Measurements from ENCODE around the gene STPG4. TPM values are rescaled to one million over a fixed set of nuclear protein-coding genes. Genes with fewer than 3 reads are reported as not detected.

STPG4 gene
- total RNA-seq, 1 experiment from 2014 or later: 8.7 TPM

GRCh38 chr2:47098953-47099352, 56.2 kb downstream of the STPG4 start:
- H2AFZ ChIP-seq: no peak overlapping the region
- H3K9me3 ChIP-seq (ENCODE audit: insufficient read depth, low read depth): no peaks in the 10 kb centered on the region
- H3F3A ChIP-seq (ENCODE audit: insufficient read depth, low read depth): no peaks in the 10 kb centered on the region
- H3K4me3 ChIP-seq: no peak overlapping the region
- no peaks in the 10 kb centered on the region for H3K4me1 ChIP-seq (replicated peaks; ENCODE audit: insufficient read depth)
- no peak overlapping the region for H3K4me2 ChIP-seq
- CTCF ChIA-PET: interaction anchor here (0.6 kb wide), 1 partner anchor 8 kb away, joined by 4 read pairs; no protein-coding TSS in a partner anchor
- POLR2A ChIA-PET (ENCODE audit: unreplicated experiment): no interaction called here
- no peaks in the 10 kb centered on the region for H4K20me1 ChIP-seq (ENCODE audit: insufficient read depth)
- no peaks in the 10 kb centered on the region for H3K27me3 ChIP-seq (ENCODE audit: insufficient read depth, low read depth)
- no peaks in the 10 kb centered on the region for H3K79me2 ChIP-seq (ENCODE audit: low read depth)
- intact Hi-C loops (cut with micrococcal nuclease; ENCODE audit: unreplicated experiment): no loop called here
- no peak for DNase-seq
- H3K9me2 ChIP-seq (ENCODE audit: insufficient read depth): no peaks in the 10 kb centered on the region
- BruUV-seq (replicated peaks): no TSS peak
- no peak for TF ChIP-seq CTCF (conservative IDR thresholded peaks at IDR 0.05)
- TF ChIP-seq EZH2 (IDR thresholded peaks at IDR 0.05; ENCODE audit: low read depth): no peak
- no peak overlapping the region for H3K27ac ChIP-seq
- H3K36me3 ChIP-seq (ENCODE audit: low read depth): no peaks in the 10 kb centered on the region

DNA sequence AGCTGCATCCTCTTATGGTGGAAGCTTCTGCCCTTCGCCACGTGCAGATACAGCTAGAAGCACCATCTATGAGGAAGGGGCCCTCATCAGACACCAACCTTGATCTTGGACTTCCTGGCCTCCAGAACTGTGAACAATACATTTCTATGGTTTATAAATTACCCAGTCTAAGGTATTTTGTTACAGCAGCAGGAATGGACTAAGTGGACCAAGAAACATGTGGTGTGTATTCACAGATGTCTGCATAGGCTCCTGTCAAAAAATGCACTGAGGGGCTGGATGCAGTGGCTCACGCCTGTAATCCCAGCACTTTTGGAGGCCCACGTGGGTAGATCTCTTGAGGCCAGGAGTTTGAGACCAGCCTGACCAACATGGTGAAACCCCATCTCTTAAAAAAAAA, 57.5 kb downstream of the STPG4 start:
- Histone ChIP-seq H3K27me3 (ENCODE audit: insufficient read depth, low read depth) (no peaks in the 10 kb centered on the region), H3F3A (ENCODE audit: insufficient read depth, low read depth) (no peaks in the 10 kb centered on the region), H3K27ac (no peak overlapping the region), H3K4me3 (no peak overlapping the region), H3K79me2 (ENCODE audit: low read depth) (no peaks in the 10 kb centered on the region), H3K4me1 (replicated peaks; ENCODE audit: insufficient read depth) (no peaks in the 10 kb centered on the region), H3K9me2 (ENCODE audit: insufficient read depth) (no peaks in the 10 kb centered on the region), H2AFZ (no peak overlapping the region), H3K36me3 (ENCODE audit: low read depth) (no peaks in the 10 kb centered on the region), H3K4me2 (no peak overlapping the region), H3K9me3 (ENCODE audit: insufficient read depth, low read depth) (no peaks in the 10 kb centered on the region), H4K20me1 (ENCODE audit: insufficient read depth) (no peaks in the 10 kb centered on the region)
- BruUV-seq (replicated peaks): no TSS peak
- ChIA-PET POLR2A (ENCODE audit: unreplicated experiment) (no interaction called here), CTCF (no interaction called here)
- DNase-seq: no peak
- intact Hi-C loops (cut with micrococcal nuclease; ENCODE audit: unreplicated experiment): no loop called here
- TF ChIP-seq EZH2 (IDR thresholded peaks at IDR 0.05; ENCODE audit: low read depth): no peak
- no peak for TF ChIP-seq CTCF (conservative IDR thresholded peaks at IDR 0.05)

DNA sequence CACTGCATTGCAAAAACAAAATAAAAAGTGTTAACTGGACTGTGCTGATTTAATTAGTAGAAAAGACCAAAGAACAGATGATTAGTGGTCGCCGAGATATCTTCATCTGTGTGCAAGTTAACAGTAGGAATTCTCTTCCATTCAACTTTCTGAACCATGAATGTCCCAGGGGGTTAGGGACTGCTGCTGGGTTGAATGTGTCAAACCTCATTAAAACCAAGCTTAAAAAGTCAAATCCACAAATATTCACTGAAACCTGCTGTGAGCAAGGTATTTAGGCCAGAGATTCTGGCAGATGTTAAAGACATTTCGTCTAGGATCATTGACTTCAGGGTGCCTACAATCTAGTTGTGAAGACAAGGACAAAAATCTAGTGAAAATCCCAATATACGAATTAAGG, 58.7 kb downstream of the STPG4 start:
- POLR2A ChIA-PET (ENCODE audit: unreplicated experiment): no interaction called here

More for the DNA sequence above, 58.7 kb downstream of the STPG4 start:
- intact Hi-C loops (cut with micrococcal nuclease; ENCODE audit: unreplicated experiment): no loop called here
- BruUV-seq (replicated peaks): no TSS peak
- 0 out of 2 replicates have a peak, but pooled peaks cover 4% of the 10 kb centered on the region for H3K4me1 ChIP-seq (replicated peaks; ENCODE audit: insufficient read depth)
- no peak overlapping the region for H3K4me2 ChIP-seq
- no peak for DNase-seq
- H2AFZ ChIP-seq: no peak overlapping the region
- H3K27me3 ChIP-seq (ENCODE audit: insufficient read depth, low read depth): no peaks in the 10 kb centered on the region
- H4K20me1 ChIP-seq (ENCODE audit: insufficient read depth): no peaks in the 10 kb centered on the region
- H3K79me2 ChIP-seq (ENCODE audit: low read depth): no peaks in the 10 kb centered on the region
- TF ChIP-seq CTCF (conservative IDR thresholded peaks at IDR 0.05): no peak
- no peak for TF ChIP-seq EZH2 (IDR thresholded peaks at IDR 0.05; ENCODE audit: low read depth)
- no peak overlapping the region for H3K27ac ChIP-seq
- H3F3A ChIP-seq (ENCODE audit: insufficient read depth, low read depth): no peaks in the 10 kb centered on the region
- H3K4me3 ChIP-seq: no peak overlapping the region
- CTCF ChIA-PET: no interaction called here
- no peaks in the 10 kb centered on the region for H3K9me3 ChIP-seq (ENCODE audit: insufficient read depth, low read depth)
- no peaks in the 10 kb centered on the region for H3K9me2 ChIP-seq (ENCODE audit: insufficient read depth)
- H3K36me3 ChIP-seq (ENCODE audit: low read depth): no peaks in the 10 kb centered on the region
